ENCODE measurements around the gene HOXA9. TPM values are rescaled to one million over a fixed set of nuclear protein-coding genes. Genes with fewer than 3 reads are reported as not detected.

HOXA9 gene
- total and polyA plus RNA-seq, 3 donors from 2014 or later = 0.25 to 1.0 (median 0.39) TPM

- H3K4me1 ChIP-seq = peaks cover 12% of the 10 kb centered on the region
- no peak overlapping the region for H3K4me3 ChIP-seq
- H3K36me3 ChIP-seq (ENCODE audit: low read depth, missing control alignments) = no peaks in the 10 kb centered on the region
- H3K27me3 ChIP-seq = no peaks in the 10 kb centered on the region
- no peaks in the 10 kb centered on the region for H3K9me3 ChIP-seq
- intact Hi-C loops (cut with DNase I; ENCODE audit: low total_unique reads) = no loop called here
- WGBS, 2 donors = 33 to 45% methylated on average over 25 to 40 of the region's 40 CpGs
- DNase-seq = no peak
- TF ChIP-seq CTCF (IDR thresholded peaks at IDR 0.05) (no peak), POLR2A (IDR thresholded peaks at IDR 0.05) (no peak)
- no peak overlapping the region for H3K27ac ChIP-seq
Measured at GRCh38 chr7:27175626-27176523, 10.5 kb upstream of the HOXA9 start.

- no peak for DNase-seq
Measured at GRCh38 chr7:27174874-27175625, 9.7 kb upstream of the HOXA9 start.

GRCh38 chr7:27173956-27174873 is 8.9 kb upstream of the HOXA9 start, which contains the start of gene HOXA10:
TSS of gene HOXA10 (minus strand) at chr7:27174320. CDS start at chr7:27174306, 14 bp downstream.
- TF ChIP-seq CTCF (IDR thresholded peaks at IDR 0.05) (no peak), POLR2A (IDR thresholded peaks at IDR 0.05) (no peak)
- DNase-seq = no peak
- Histone ChIP-seq H3K9me3 (no peaks in the 10 kb centered on the region), H3K27ac (no peak within 1 kb of the TSS), H3K4me3 (peak within 1 kb of the TSS; percentile 39 to 53), H3K27me3 (no peaks in the 10 kb centered on the region), H3K36me3 (ENCODE audit: low read depth, missing control alignments) (no peaks in the 10 kb centered on the region), H3K4me1 (peaks cover 12% of the 10 kb centered on the region)
- intact Hi-C loops (cut with DNase I; ENCODE audit: low total_unique reads) = no loop called here
- WGBS, 2 donors = 8 to 15% methylated on average over 6 to 73 of the region's 82 CpGs

More at GRCh38 chr7:27174874-27175625, 9.7 kb upstream of the HOXA9 start:
- Histone ChIP-seq H3K9me3 (no peaks in the 10 kb centered on the region), H3K27me3 (no peaks in the 10 kb centered on the region), H3K4me3 (no peak overlapping the region), H3K4me1 (peaks cover 12% of the 10 kb centered on the region), H3K36me3 (ENCODE audit: low read depth, missing control alignments) (no peaks in the 10 kb centered on the region), H3K27ac (no peak overlapping the region)
- intact Hi-C loops (cut with DNase I; ENCODE audit: low total_unique reads) = no loop called here
- WGBS, 2 donors = 48 to 54% methylated on average over 11 to 12 of the region's 12 CpGs
- TF ChIP-seq POLR2A (IDR thresholded peaks at IDR 0.05) (no peak), CTCF (IDR thresholded peaks at IDR 0.05) (no peak)

- Histone ChIP-seq H3K4me1 (peaks cover 12% of the 10 kb centered on the region), H3K27me3 (no peaks in the 10 kb centered on the region), H3K36me3 (ENCODE audit: low read depth, missing control alignments) (no peaks in the 10 kb centered on the region), H3K9me3 (no peaks in the 10 kb centered on the region), H3K4me3 (peak overlapping the region; percentile 39 to 53), H3K27ac (no peak overlapping the region)
- DNase-seq = no peak
- intact Hi-C loops (cut with DNase I; ENCODE audit: low total_unique reads) = no loop called here
- TF ChIP-seq POLR2A (IDR thresholded peaks at IDR 0.05) (no peak), CTCF (IDR thresholded peaks at IDR 0.05) (no peak)
- 0 to 1% methylated on average over 18 to 24 of the region's 59 CpGs for WGBS, 2 donors
Measured at GRCh38 chr7:27173511-27173955, 8.2 kb upstream of the HOXA9 start.

All from testis (tissue), 3 donors.